HG02884 (cell line): ENCODE results near the gene ZNF350.
"Not testable (repeated sequence)": the region's sequence is repeated elsewhere in the genome, so short reads cannot be mapped to it uniquely, and the experiment has no call there.

ENCODE experiments used
- ATAC-seq: cut with Tn5 transposase; IDR thresholded peaks from one replicate; pipeline ENCODE4 v1.9.1; 2021; ENCODE audit warnings: mild to moderate bottlenecking, moderate library complexity; ENCODE audit not compliant: unreplicated experiment

The ZNF350 gene

GRCh38 chr19:51986309-51987291 is at the start of gene ZNF350:
Gene ZNF350, minus strand, starts transcription at chr19:51986840. Its CDS starts 12,480 bp downstream, at chr19:51974360.
- ATAC-seq, result peak; percentile 76

DNA sequence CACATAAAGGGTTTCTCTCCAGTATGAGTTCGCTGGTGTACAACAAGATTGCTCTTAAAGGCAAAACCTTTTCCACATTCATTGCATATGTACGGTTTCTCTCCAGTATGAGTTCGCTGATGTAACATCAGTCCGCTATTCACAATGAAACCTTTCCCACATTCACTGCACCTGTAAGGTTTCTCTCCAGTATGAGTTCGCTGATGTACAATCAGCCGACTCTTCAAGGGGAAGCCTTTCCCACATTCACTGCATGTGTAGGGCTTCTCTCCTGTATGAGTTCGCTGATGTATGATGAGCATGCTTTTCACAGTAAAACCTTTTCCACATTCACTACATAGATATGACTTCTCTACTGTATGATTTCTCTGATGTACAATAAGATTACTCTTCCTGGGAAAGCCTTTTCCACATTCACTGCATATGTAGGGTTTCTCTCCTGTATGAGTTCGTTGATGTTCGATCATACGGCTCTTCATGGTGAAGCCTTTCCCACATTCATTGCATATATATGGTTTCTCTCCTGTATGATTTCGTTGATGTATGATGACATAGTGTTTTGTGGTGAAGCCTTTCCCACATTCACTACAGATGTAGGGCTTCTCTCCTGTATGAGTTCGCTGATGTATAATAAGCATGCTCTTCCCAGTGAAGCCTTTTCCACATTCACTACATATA is 47.5 kb upstream of the ZNF350 start:
- no peak for ATAC-seq

DNA sequence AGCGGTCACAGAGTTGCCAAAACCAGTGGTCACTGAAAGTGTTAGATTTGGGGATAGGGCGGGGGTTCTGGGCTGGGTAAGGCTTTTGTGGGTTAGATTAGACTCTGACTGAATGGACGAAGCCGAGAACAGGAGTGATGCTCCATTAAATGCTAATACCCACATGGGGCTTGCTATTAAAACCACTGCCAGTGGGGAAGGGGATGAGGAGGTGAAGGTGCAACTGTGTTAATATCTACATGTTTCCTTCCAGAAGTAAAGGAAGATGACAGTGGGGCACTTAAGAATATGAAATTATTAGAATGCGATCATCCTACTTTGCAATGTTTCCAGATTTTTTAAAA is 42.1 kb upstream of the ZNF350 start:
- ATAC-seq, result peak; percentile 25

GRCh38 chr19:52028027-52028779 is 41.6 kb upstream of the ZNF350 start, which contains the start of gene ZNF614:
Gene ZNF614, minus strand, starts transcription at chr19:52028379. Its CDS starts 2,634 bp downstream, at chr19:52025745.
- peak; percentile 82 for ATAC-seq

- ATAC-seq, result not testable (repeated sequence)
Measured at GRCh38 chr19:52026255-52026990, 39.8 kb upstream of the ZNF350 start.

DNA sequence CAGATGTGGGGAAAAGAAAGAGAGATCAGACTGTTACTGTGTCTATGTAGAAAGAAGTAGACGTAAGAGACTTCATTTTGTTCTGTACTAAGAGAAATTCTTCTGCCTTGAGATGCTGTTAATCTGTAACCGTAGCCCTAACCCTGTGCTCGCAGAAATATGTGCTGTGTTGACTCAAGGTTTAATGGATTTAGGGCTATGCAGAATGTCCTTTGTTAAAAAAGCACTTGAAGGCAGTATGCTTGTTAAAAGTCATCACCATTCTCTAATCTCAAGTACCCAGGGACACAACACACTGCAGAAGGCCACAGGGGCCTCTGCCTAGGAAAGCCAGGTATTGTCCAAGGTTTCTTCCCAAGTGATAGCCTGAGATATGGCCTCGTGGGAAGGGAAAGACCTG is 37.8 kb upstream of the ZNF350 start:
- ATAC-seq, result not testable (repeated sequence)

GRCh38 chr19:52022193-52022592 is 35.6 kb upstream of the ZNF350 start:
- no peak for ATAC-seq

DNA sequence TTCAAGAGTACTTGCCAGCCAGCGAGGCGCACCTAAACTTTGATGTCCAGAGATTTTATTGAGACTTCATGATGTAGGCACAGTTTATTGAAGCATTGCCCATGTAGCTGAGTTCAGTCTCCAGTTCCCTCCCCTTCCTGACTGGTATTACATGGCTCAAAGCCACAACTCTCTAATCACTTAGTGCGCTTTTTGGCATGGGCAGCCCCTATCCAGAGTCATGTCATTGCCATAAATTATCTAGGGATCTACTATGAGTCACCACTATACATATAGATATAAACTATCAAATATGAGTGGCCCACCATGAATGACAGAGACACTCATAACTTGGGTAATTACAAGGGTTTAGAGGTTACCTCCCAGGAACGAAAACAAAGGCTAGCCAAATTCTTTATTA is 33.9 kb upstream of the ZNF350 start:
- no peak for ATAC-seq

DNA sequence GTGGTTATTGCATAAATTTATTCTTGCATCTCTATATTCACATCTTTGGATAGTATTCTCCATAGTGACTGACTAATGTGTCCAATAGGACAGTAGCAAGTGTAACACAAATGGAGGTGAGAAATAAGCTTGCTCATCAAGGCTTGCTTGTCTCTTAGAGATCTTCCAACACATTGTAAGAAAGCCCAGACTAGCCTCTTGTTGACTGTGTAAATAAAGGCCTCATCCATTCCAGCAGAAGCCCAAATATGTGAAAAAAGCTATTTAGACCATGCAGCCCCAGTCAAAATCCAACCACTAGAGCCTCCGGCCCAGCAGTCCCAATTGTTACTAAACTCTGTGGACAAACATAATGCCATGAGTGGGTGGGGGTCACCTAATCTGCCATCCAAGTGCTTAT is 24.0 kb upstream of the ZNF350 start:
- ATAC-seq, result no peak

DNA sequence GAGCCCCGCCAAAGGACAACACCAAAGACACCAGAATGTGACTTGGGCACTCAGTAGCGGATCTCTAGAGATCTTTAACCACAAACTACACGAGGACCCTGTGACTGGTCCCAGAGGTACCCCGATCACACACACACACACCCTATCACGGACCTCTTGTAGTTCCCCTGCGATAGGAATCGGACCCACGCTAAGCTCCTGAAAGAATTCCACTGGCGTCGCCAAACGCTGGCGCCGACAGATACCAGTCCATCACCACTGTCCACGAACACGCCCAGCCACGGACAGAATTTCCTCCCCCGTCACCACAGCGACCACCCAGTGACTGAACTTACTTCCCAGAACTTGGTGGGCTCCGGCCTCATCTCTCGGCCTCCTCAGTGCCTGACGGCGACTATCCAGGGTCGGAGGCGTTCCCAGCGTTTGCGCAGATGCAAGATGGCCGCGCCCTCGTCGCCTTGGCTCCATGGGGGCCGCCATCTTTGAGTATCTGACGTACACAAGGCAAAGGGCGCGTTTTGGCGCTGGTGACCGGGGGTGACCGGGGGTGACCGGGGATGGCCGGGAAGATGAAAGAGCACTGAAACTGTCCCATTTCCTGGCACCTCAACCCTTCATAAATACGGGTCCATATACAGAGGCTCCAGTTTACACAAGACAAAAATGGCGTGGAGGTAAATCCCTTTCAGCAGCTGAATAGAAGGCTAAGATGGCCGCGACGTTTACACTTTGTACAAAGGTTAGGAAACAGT is 21.3 kb upstream of the ZNF350 start, which contains the start of gene ZNF615:
Gene ZNF615 (minus strand): TSS at position 406 of the 752 bp plus-strand sequence. CDS start 4,500 bp downstream, outside the sequence.
- peak; percentile 60 for ATAC-seq

DNA sequence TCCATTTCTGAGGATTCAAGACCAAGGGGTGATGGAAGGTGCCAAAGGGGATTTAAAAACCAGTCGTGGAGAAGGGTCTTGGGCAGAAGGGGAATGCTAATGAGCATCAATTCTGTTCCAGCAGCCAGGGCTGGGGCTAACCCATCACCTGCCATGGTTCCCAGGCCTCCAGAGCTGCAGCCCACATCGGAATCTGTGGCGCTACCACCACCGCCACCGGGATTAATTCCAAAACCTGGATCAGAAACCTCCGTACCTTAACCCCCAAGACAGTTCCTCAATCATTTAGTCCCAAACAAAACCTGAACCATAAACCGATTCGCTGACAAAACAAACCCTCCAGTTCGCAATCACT is 20.8 kb upstream of the ZNF350 start:
- ATAC-seq, result no peak

GRCh38 chr19:51994048-51994644 is 7.5 kb upstream of the ZNF350 start:
- ATAC-seq, result no peak

- no peak for ATAC-seq
Measured at GRCh38 chr19:51993422-51993821, 6.8 kb upstream of the ZNF350 start.

GRCh38 chr19:51983361-51983760 is 3.3 kb downstream of the ZNF350 start:
- ATAC-seq, result no peak

DNA sequence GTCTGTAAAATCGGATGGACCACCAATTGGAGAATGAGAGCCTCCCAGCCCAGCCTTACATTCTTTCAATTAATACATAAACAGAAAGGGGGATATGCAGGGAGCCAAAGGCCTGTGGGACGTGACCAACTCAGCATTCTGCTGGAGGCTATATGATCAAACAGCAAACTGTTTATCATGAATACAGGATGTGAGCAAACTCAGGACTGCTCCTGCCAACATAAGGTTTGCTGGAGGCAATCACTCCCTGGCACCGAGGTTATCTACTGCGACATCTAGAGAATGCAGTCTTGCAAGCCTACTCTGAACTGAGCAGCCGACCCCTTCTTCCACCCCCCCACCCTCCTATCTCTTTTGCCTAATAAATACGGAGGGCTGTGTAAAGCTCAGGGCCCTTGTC is 5.7 kb downstream of the ZNF350 start:
- ATAC-seq, result not testable (repeated sequence)

DNA sequence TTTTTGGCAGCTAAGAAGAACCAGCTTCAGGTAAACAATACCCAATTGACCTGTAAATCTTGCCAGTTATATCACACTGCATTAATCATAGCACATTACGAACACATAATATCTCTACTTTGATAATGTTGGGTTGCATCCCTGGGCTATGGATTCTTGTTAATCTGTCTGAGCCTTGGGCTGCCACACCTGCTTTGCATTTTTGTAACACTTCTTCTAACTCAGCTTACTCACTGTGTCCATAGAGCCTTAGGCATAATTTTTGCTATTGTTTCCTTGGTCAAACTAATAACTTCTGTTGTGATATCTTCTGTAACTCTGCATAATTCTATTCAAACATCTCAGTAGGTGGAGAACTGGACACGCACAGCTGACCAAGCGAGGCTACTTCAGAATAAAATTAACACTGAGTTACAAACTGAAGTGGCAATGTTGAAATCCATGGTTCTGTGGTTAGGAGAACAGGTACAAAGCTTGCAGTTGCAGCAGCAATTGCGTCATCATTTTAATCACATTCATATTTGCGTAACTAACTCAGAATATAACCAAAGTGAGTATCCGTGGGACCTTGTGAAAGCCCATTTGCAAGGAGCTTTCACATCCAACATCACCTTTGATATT is 6.4 kb downstream of the ZNF350 start:
- no peak for ATAC-seq

DNA sequence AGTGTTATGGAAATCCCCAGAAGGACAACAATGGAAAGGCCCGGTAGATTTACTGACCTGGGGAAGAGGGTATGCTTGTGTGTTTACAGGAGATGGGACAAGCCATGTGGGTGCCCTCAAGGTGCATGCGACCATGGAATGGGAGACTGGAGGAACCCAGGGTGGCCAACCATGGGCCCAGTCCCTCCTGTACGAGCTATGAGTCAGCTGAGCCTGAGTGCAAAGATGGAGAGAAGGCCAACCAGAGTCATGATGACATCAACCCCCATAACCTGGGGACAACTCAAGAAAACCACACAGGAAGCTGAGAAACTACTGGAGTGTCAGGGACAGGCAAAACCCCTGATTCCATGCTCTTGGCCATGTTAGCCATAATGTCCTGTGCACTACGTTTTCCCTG is 7.8 kb downstream of the ZNF350 start:
- ATAC-seq, result no peak

- ATAC-seq, result no peak
Measured at GRCh38 chr19:51977346-51977745, 9.3 kb downstream of the ZNF350 start.

DNA sequence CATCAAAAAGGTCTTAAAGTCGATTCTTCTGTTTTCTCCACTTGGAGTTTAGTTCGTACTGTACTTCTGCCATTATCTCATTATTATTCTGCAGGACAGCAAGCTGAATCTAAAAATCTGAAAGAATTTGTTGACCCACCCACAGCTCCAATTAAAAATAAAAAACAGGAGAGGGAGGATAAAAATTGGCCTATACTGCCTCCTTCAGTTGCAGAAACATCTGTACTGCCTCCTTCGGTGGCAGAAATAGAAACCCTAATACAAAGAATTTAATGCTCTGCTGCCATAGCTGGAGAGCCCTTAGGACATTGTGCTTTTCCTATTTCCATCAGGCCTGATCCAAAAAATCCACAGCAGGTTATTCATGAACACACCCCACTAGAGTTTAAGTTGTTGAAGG is 9.8 kb downstream of the ZNF350 start:
- no peak for ATAC-seq
